GM18868 (cell line): ENCODE data around the gene GABRB2.

Source experiments
- ATAC-seq: cut with Tn5 transposase; IDR thresholded peaks from one replicate; pipeline ENCODE4 v1.9.1; 2021; ENCODE audit warnings: mild to moderate bottlenecking, moderate library complexity; ENCODE audit not compliant: unreplicated experiment

Gene GABRB2

DNA sequence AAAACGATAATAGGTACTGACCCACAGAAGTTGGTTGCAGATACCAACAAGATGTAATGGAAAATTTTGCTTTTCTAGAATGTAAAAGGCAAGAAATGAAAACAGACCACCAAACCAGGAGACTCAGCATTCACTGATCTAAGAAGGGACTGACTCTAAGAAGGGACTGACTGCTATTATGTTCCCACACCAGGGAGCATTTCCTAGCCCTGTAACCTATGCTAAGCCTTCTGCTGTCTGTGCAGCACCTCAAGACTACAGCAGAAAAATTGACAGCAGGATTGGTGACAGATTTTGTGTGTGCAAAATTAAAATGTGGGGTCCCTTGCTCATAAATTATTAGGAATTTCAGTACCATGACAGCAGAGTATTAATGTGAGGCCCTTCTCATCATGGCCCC, 154.8 kb downstream of the GABRB2 start:
- no peak for ATAC-seq

DNA sequence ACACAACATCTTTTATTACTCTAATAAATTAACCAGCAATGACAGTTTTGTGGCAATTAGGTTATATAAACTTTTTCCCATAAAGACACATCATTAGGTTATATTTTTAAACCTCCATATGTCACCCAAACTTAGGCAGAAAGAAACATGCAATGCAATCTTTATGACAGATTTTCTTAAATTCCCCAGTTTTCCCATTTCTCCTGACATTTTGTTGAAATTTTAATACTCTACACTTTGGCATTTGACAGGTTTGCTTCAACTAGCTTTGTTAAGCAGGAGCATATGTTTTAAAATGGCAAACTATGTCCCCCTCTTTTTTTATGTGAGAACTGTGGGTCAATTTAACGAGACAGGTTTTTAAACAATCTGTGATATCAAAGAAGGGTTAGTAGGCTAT, 155.5 kb downstream of the GABRB2 start:
- ATAC-seq: no peak

- no peak for ATAC-seq
Measured at GRCh38 chr5:161387121-161387520, 159.4 kb downstream of the GABRB2 start.

DNA sequence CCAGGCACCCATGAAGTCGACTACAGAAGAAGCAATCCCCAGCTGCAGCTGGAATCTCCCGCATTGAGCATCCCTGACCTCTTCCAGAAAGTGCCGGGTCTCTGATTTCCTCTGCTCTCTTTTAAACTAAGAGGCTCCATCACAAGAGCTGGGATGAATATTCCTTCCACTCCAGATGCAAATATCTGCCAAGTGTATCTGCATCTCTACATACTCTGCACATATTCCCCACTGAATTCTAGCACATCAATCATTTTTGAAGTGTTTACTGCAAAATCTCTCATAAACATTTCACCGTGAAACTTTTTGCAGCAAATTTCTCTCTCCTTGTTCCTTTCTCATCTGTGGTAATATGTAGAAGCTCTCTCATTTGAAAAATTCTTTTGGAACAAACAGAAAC, 161.5 kb downstream of the GABRB2 start:
- no peak for ATAC-seq

DNA sequence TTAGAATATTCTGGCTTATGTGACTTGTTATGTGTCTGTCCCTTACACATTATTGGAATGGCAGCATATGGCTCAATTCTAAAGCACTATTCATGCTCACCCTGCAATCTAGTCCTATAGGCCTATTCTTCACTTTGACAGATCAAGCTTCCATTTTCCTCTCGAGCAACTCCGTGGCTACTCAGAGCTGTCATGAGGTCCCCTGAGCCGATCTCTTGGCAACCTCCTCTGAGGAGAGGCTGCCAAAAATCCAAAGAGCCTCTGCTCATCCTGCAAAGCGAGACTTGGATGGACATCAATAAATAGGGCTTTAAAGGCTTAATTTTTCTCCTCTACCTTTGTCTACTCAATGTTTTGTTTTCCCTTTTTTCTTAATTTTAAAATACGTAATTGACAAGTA, 163.8 kb downstream of the GABRB2 start:
- no peak for ATAC-seq

GRCh38 chr5:161380486-161380885, 166.0 kb downstream of the GABRB2 start:
- ATAC-seq: peak; percentile 47

DNA sequence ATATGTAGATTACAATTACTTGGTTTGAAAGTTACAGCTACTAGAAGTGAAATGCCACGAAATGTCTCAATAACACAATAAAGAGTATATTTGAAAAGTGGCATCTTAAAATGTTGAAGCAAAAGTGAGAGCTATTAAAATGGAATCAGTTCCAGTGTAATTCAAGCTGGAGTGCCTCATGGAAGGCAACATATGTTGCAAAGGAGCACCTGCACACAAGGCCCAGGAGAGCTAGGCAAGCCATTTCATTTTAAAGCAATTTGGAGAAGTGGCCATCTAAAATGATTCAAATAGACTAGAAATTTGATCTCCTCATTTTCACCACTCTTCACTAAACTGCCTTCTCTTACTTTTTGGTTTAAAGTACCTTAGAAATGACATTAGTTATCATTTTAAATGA, 167.8 kb downstream of the GABRB2 start:
- ATAC-seq: no peak

- no peak for ATAC-seq
Measured at GRCh38 chr5:161376034-161376433, 170.5 kb downstream of the GABRB2 start.

DNA sequence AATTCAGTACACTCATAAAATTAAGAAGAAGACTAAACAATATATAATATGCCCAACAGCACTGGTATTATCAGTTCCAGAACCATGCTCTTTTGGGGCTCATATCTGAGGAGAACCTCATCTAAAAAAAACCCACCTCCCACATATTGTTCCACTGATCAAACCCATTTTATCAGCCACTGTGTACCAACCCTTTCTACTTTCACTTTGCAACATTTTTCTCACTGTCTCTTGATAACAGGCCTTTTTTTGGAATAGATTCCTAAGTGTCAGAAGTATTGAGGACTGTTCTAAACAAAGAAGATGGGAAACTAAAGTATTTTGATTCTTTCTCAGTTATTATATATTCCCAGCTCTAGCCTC, 173.2 kb downstream of the GABRB2 start:
- peak; percentile 57 for ATAC-seq

GRCh38 chr5:161372682-161373344, 173.7 kb downstream of the GABRB2 start:
- peak; percentile 86 for ATAC-seq

DNA sequence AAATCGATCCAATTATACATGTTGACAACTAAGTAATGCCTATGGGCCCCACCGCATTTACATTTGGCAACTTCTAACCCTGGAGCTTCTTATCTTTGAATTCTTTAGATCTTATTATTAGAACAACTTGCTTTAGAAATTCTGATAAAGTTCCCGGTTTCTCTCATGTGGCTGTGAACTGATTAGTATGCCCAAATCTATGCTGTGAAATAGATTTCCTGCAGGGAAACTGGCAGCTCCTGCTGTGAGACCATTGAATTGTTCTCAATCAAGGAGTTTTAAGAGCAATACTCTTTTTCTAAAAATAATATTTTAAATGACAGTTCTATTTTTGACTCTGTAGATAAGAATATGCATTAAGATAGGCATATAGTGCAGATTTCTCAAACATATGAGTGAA, 177.5 kb downstream of the GABRB2 start:
- ATAC-seq: no peak

- no peak for ATAC-seq
Measured at GRCh38 chr5:161358446-161358845, 188.1 kb downstream of the GABRB2 start.

GRCh38 chr5:161344234-161344633, 202.3 kb downstream of the GABRB2 start:
- ATAC-seq: no peak

DNA sequence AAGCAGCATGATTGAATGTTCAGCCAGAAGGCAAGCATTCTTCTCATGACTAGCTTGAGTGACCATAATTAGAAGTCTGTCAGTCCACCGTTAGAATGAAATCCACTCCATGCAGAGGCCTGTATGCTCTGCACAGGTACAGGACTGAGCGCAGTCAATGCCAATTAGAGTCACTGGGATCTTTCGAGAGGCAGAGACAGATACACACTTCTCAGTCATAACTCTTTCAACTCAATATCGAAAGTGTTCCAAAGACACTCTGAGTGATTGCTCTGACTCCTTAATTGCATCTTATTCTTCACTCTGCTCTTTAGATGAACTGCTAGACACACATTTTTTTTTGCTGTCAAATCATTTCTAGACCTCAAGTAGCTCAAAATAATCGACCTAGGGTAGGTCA, 203.6 kb downstream of the GABRB2 start:
- ATAC-seq: peak; percentile 40

DNA sequence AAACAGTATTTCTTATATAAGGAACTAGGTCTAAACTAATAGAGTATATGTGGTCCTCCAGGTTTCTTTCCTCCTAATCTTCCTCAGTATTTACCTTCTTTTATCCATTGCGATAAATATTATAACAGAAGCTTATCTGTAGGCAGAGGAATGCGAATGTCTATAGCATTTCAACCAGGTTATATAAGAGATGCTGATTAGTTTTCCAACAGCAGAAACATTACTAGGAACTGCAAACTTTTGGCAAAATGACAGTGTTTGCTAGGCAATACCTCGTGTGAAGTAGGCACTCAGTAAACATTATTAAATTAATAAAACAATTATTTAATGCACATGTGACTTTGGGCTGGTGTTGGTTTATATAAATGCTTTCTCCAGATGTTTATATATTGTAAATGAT, 206.5 kb downstream of the GABRB2 start:
- ATAC-seq: no peak

DNA sequence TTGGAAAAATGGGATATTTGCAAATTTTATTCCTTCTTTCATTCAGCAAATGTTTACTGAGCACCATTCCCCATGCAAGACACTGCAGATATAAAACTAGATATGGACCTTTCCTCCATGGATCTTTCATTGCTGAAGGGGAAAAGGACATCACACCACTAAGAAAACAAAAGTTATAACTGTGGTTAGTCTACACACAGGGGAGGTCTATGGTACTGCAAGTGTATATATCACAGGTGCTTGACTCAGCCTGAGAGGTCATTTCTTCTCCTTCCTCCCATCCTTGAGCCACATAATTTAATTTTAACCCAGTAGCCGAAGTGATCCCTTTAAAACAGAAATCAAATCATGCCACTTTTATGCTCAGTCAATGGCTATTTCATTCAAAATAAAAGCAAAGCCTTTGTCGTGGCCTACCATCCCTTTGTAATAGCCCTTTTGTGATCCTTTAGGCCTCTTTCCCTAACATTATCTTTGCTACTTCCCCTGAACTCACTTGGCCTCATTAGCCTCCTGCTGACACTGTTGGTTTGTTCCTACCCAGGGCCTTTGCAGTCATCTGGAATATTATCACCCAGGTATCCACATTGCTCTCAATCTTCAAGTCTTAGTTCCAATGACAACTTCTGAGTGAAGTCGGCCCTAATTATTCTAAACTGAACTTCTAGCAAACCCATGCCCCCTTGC, 213.2 kb downstream of the GABRB2 start:
- ATAC-seq: peak; percentile 41

GRCh38 chr5:161332343-161332742, 214.2 kb downstream of the GABRB2 start:
- no peak for ATAC-seq

- no peak for ATAC-seq
Measured at GRCh38 chr5:161314033-161314432, 232.5 kb downstream of the GABRB2 start.

DNA sequence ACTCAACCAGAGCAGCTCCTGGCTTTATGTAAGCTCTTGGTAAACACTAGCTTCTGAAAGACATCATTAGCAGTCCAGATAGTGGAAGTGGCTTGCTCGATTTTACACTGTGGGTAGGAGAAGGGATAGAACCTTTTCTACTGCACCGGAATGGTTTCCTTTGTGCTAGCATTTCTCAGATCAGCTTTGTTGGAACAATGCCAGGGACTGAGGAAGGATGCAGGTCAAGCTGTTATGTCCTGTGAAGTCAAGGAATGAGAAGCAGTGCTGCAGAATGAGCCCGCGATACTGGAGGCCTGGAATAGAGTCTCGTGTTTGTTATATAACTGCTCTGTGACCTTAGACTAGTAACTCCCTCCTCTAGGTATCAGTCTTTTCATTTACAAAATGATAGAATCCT, 233.6 kb downstream of the GABRB2 start:
- no peak for ATAC-seq

- ATAC-seq: no peak
Measured at GRCh38 chr5:161311965-161312364, 234.6 kb downstream of the GABRB2 start.

DNA sequence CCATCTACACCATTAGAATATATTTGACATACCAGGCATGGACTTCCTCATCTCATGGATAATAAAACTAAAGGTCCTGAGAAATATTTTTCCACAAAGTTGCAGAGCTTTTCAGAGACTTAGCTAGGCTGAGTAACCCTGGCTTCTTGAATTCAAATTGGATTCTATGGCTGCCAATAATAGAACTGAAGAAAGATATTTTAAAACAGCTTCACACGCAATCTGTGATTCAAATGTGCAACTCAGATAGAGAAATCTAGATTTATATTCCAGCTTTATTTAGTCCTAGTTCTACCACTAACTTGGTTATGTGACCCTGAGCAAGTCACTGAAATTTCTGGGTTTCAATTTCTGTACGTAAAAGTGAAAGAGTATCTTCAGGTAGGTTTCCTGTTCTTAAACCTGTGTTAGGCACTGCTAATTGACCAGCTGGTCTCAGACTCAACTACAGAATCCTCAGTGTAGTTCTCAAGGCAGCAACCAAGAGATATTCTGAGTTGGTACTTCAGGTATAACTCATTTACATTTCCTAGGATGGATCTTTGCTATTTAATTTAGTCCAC, 235.3 kb downstream of the GABRB2 start:
- peak; percentile 88 for ATAC-seq

DNA sequence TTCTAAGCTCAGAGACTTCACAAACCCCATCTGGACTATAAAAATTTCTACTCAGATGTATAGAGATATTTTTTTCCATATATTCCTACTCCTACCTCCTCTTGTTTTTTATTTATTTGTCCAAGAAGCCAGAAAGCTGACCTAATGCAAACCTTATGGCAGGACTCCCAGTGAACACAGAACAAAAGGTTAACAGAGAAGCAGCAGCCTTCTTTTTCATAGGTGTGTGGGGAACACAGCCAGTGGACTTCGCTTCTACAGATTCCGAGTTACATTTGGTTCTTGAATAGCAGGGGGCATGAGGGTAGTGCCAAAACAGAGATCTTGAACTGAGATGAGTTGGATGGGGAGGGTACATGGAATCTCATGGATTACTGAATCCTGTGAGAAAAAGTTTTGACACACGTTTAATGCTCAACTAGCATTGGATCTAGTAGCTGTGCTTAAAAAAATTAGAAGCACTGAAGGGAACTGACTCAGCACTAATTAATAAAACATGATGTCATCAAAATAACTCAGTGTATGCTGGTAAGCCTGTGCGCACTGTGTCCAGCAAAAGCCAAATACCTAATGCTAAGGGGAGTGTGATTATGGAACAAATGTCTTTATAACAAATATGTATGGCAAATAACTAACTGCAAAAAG, 240.1 kb downstream of the GABRB2 start:
- no peak for ATAC-seq
